Vagina (tissue), 2 donors: ENCODE data around the gene CCDC38.

Experiments
- CTCF ChIP-seq, 3 experiments: fragments of 450-650 bp in 2 of 3; fragments of 200-600 bp in 1 of 3; sonication (generic) in 1 of 3; IDR thresholded peaks; one replicate each; pipeline ENCODE4 v1.5.1; 2017 to 2019; ENCODE audit warnings: antibody characterized with exemption in 3 of 3, mild to moderate bottlenecking in 2 of 3, moderate library complexity in 2 of 3
- POLR2A ChIP-seq, 2 donors: fragments of 450-650 bp; IDR thresholded peaks; one replicate each; pipeline ENCODE4 v1.6.1; 2017; ENCODE audit warnings: antibody characterized with exemption in 2 of 2, mild to moderate bottlenecking in 2 of 2, moderate library complexity in 2 of 2
- POLR2AphosphoS5 ChIP-seq, 2 donors: sonication (generic); formaldehyde crosslinking; IDR thresholded peaks; one replicate each; pipeline ENCODE4 v1.9.0; 2017; ENCODE audit warnings: antibody characterized with exemption in 2 of 2, mild to moderate bottlenecking in 2 of 2, low read depth in 1 of 2; ENCODE audit not compliant: insufficient read depth in 1 of 2

- TF ChIP-seq CTCF (IDR thresholded peaks at IDR 0.05), result no peak
- no peak for TF ChIP-seq POLR2A (IDR thresholded peaks at IDR 0.05)
- TF ChIP-seq POLR2AphosphoS5 (IDR thresholded peaks at IDR 0.05; ENCODE audit: insufficient read depth in 1 of 2, low read depth in 1 of 2), result no peak
Measured at GRCh38 chr12:95976416-95976832, 34.0 kb upstream of the CCDC38 start.
